Mesendoderm (in vitro differentiated cells): ENCODE measurements around the gene RYR3.

Source experiments
- DNase-seq: peaks from one replicate; pipeline ENCODE4 v3.0.0; 2013
- H2AK5ac ChIP-seq: 2 replicates; pipeline ENCODE4 v1.6.1; 2013; ENCODE audit warnings: low read length, inconsistent platforms
- H2BK120ac ChIP-seq: 2 replicates; pipeline ENCODE4 v1.6.1; 2013; ENCODE audit warnings: low read depth, mild to moderate bottlenecking, low read length, moderate library complexity, mixed read lengths
- H2BK15ac ChIP-seq: replicated peaks from 2 replicates; pipeline ENCODE4 v1.6.1; 2013; ENCODE audit warnings: low read depth, mild to moderate bottlenecking, moderate library complexity
- H2BK5ac ChIP-seq: 2 replicates; pipeline ENCODE4 v1.6.1; 2013; ENCODE audit warnings: low read length, inconsistent platforms
- H3K18ac ChIP-seq: 2 replicates; pipeline ENCODE4 v1.6.1; 2013; ENCODE audit warnings: mild to moderate bottlenecking, low read length, mixed read lengths
- H3K23ac ChIP-seq: one replicate; pipeline ENCODE4 v1.6.1; 2013; ENCODE audit warnings: low read length
- H3K27ac ChIP-seq: 2 replicates; pipeline ENCODE4 v1.5.1; 2013; ENCODE audit warnings: low read depth, mild to moderate bottlenecking, inconsistent platforms, low read length, moderate library complexity
- H3K27me3 ChIP-seq: 2 replicates; pipeline ENCODE4 v1.6.1; 2013; ENCODE audit warnings: low read length, control low read depth, mild to moderate bottlenecking, inconsistent platforms; ENCODE audit not compliant: insufficient read depth, poor library complexity
- H3K36me3 ChIP-seq: 2 replicates; pipeline ENCODE4 v1.6.1; 2013; ENCODE audit warnings: low read length, inconsistent platforms; ENCODE audit not compliant: control insufficient read depth, insufficient read depth
- H3K4ac ChIP-seq: one replicate; pipeline ENCODE4 v1.6.1; 2013; ENCODE audit warnings: low read depth, mild to moderate bottlenecking, low read length, moderate library complexity
- H3K4me1 ChIP-seq: 2 replicates; pipeline ENCODE4 v1.6.1; 2013; ENCODE audit warnings: low read depth, low read length, inconsistent platforms; ENCODE audit not compliant: control insufficient read depth
- H3K4me2 ChIP-seq: 2 replicates; pipeline ENCODE4 v1.6.1; 2013; ENCODE audit warnings: low read length
- H3K4me3 ChIP-seq: 2 replicates; pipeline ENCODE4 v1.5.1; 2013; ENCODE audit warnings: mild to moderate bottlenecking, low read length
- H3K56ac ChIP-seq: one replicate; pipeline ENCODE4 v1.6.1; 2013; ENCODE audit warnings: low read length
- H3K79me1 ChIP-seq: 2 replicates; pipeline ENCODE4 v1.6.1; 2013; ENCODE audit warnings: low read length, inconsistent platforms
- H3K79me2 ChIP-seq: 2 replicates; pipeline ENCODE4 v1.6.1; 2013; ENCODE audit warnings: mild to moderate bottlenecking, low read length; ENCODE audit not compliant: control insufficient read depth, insufficient read depth
- H3K9ac ChIP-seq: 2 replicates; pipeline ENCODE4 v1.6.1; 2013; ENCODE audit warnings: low read length, inconsistent platforms
- H4K5ac ChIP-seq: one replicate; pipeline ENCODE4 v1.6.1; 2013; ENCODE audit warnings: low read length
- H4K8ac ChIP-seq: one replicate; pipeline ENCODE4 v1.6.1; 2013; ENCODE audit warnings: low read depth, mild to moderate bottlenecking, control low read depth, low read length, moderate library complexity
- WGBS: extraction: QIAGEN DNeasy Blood & Tissue Kit; methylation state at CpG from one replicate; pipeline ENCODE4 v1.1.7; 2013; ENCODE audit warnings: low lambda C conversion rate, missing lambda C conversion rate; ENCODE audit not compliant: insufficient coverage; ENCODE audit errors: extremely low coverage; 5-methylcytosine and 5-hydroxymethylcytosine counted together

Gene RYR3

DNA sequence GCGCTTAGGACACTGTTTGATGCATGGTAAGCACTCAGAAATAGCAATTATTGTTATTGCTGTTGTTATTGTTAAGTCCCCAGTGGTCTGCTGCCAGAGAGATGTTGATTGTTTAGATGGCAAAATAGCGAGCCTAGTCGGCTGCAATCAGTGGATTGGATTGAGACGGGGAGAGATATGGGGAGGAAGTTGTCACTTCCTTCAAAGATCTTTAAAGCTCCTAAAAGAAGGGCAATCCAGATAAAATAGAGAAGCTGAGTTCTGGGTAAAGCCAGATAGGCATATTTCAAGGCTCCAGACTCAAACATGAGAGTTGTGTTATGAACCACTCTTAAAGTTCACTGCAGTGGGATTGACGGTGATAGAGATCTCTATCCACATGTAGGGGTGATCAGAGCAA is 64.5 kb downstream of the RYR3 start:
- peak; percentile 88 for DNase-seq
- no peaks in the 10 kb centered on the region for H3K79me1 ChIP-seq
- no CpG with 5 or more reads among the region's 5 CpGs for WGBS

GRCh38 chr15:33377204-33377603 is 66.4 kb downstream of the RYR3 start:
- no peak overlapping the region for H4K8ac ChIP-seq
- DNase-seq, result no peak
- H3K4me1 ChIP-seq, result no peaks in the 10 kb centered on the region
- H4K5ac ChIP-seq, result no peak overlapping the region
- no peaks in the 10 kb centered on the region for H3K27me3 ChIP-seq
- H3K4me2 ChIP-seq, result no peak overlapping the region
- WGBS, result no CpG with 5 or more reads among the region's 4 CpGs
- no peaks in the 10 kb centered on the region for H3K79me1 ChIP-seq
- H3K23ac ChIP-seq, result no peak overlapping the region
- no peak overlapping the region for H3K4ac ChIP-seq
- no peak overlapping the region for H3K9ac ChIP-seq
- H3K36me3 ChIP-seq, result no peaks in the 10 kb centered on the region
- no peak overlapping the region for H2BK5ac ChIP-seq
- H2BK15ac ChIP-seq, result no peak overlapping the region
- H3K79me2 ChIP-seq, result no peaks in the 10 kb centered on the region
- no peak overlapping the region for H3K27ac ChIP-seq
- H2BK120ac ChIP-seq, result no peak overlapping the region
- no peak overlapping the region for H3K18ac ChIP-seq
- H3K4me3 ChIP-seq, result no peak overlapping the region
- H3K56ac ChIP-seq, result no peak overlapping the region
- H2AK5ac ChIP-seq, result no peak overlapping the region

More for the DNA sequence above, 64.5 kb downstream of the RYR3 start:
- Histone ChIP-seq H4K8ac (no peak overlapping the region), H2BK120ac (no peak overlapping the region), H3K79me2 (no peaks in the 10 kb centered on the region), H3K56ac (no peak overlapping the region), H3K4me3 (no peak overlapping the region), H3K36me3 (no peaks in the 10 kb centered on the region), H2AK5ac (no peak overlapping the region), H3K27ac (no peak overlapping the region), H2BK15ac (peak overlapping the region; percentile 2), H3K4me1 (no peaks in the 10 kb centered on the region), H3K23ac (no peak overlapping the region), H3K27me3 (no peaks in the 10 kb centered on the region), H4K5ac (no peak overlapping the region), H3K4me2 (no peak overlapping the region), H2BK5ac (no peak overlapping the region), H3K18ac (no peak overlapping the region), H3K4ac (no peak overlapping the region), H3K9ac (no peak overlapping the region)

DNA sequence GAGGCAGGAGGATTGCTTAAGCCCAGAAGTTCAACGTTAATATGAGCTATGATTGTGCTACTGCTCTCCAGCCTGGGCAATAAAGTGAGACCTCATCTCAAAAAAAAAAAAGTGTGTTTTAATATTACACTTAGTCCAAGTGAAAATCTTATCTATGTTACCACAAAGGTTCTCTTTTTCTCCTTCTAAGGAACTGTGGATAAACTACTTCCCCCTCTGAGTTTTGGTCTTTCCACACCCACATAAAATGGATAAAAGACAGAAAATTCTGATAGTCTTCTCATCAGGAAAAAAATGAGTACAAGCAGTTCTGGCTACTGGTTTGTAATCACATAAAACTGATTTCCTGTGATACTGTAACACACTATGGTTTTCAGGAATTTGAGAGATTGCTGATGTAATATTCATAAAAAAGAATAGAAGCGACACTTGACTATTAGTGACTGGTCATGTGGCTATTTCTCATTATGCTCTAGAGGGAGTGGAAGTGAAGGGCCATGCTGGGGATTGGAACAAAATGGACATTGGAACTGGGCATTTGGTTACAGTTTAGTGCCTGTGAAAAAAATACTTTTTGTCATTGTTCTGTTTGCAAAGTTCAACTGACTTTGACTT is 68.2 kb downstream of the RYR3 start:
- H2AK5ac ChIP-seq, result no peak overlapping the region

DNA sequence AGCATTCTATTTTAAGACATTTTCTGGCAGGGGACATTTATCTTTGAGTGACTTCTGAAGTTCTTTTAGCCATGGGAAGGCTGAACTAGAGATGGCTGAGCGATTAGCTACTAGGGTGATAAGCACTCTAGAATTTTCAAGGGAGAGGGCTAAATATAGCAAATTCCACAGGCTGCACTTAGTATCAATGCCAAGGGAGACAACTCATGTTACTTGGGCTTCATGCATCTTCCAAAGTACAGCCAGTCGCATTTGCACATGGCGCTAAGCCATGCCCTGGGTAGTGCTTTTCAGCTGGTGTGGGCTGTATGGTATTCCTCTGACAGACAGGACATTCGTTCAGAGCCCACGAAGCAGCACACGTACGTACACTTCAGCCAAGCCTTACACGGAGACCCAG is 69.6 kb downstream of the RYR3 start:
- no peak overlapping the region for H3K4me2 ChIP-seq
- no peak overlapping the region for H2BK15ac ChIP-seq
- H3K23ac ChIP-seq, result no peak overlapping the region
- H4K5ac ChIP-seq, result no peak overlapping the region
- H3K79me2 ChIP-seq, result no peaks in the 10 kb centered on the region
- no peak for DNase-seq
- H2AK5ac ChIP-seq, result no peak overlapping the region
- no peak overlapping the region for H3K27ac ChIP-seq
- H3K9ac ChIP-seq, result no peak overlapping the region
- H3K56ac ChIP-seq, result no peak overlapping the region
- no peaks in the 10 kb centered on the region for H3K27me3 ChIP-seq
- no peak overlapping the region for H2BK120ac ChIP-seq
- H3K36me3 ChIP-seq, result no peaks in the 10 kb centered on the region
- H3K4me1 ChIP-seq, result no peaks in the 10 kb centered on the region
- H3K4me3 ChIP-seq, result no peak overlapping the region
- no CpG with 5 or more reads among the region's 8 CpGs for WGBS
- no peak overlapping the region for H4K8ac ChIP-seq
- no peak overlapping the region for H3K18ac ChIP-seq
- H3K4ac ChIP-seq, result no peak overlapping the region
- no peak overlapping the region for H2BK5ac ChIP-seq
- no peaks in the 10 kb centered on the region for H3K79me1 ChIP-seq

More for the DNA sequence above, 68.2 kb downstream of the RYR3 start:
- no CpG with 5 or more reads among the region's 2 CpGs for WGBS
- Histone ChIP-seq H3K4me3 (no peak overlapping the region), H3K27ac (no peak overlapping the region), H3K36me3 (no peaks in the 10 kb centered on the region), H3K18ac (no peak overlapping the region), H3K56ac (no peak overlapping the region), H3K79me2 (no peaks in the 10 kb centered on the region), H3K23ac (no peak overlapping the region), H4K8ac (no peak overlapping the region), H2BK120ac (no peak overlapping the region), H3K4me2 (no peak overlapping the region), H3K4ac (no peak overlapping the region), H3K4me1 (no peaks in the 10 kb centered on the region), H3K9ac (no peak overlapping the region), H2BK15ac (peak overlapping the region; percentile 7), H3K79me1 (no peaks in the 10 kb centered on the region), H4K5ac (no peak overlapping the region), H2BK5ac (no peak overlapping the region), H3K27me3 (no peaks in the 10 kb centered on the region)
- DNase-seq, result no peak

DNA sequence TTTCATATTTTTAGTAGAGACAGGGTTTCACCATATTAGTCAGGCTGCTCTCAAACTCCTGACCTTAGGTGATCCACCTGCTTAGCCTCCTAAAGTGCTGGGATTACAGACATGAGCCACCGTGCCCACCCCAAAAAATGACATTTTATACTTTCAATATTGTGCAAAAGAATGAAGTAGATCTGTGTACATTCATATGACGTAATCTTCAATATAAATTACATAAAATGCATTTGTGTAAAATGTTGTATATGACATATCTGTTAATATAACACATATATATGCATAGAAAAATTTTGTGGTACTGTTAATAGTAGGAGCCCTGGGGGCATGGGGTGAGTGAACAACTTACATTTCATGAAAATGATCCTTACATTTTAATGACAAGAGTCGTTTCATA is 71.7 kb downstream of the RYR3 start:
- Histone ChIP-seq H4K8ac (no peak overlapping the region), H3K4ac (no peak overlapping the region), H3K4me2 (no peak overlapping the region), H3K18ac (no peak overlapping the region), H3K27ac (no peak overlapping the region), H4K5ac (no peak overlapping the region), H3K27me3 (no peaks in the 10 kb centered on the region), H3K4me1 (no peaks in the 10 kb centered on the region), H3K4me3 (no peak overlapping the region), H2BK120ac (no peak overlapping the region), H3K36me3 (no peaks in the 10 kb centered on the region), H3K56ac (no peak overlapping the region), H3K79me1 (no peaks in the 10 kb centered on the region), H2BK5ac (no peak overlapping the region), H3K23ac (no peak overlapping the region), H3K79me2 (no peaks in the 10 kb centered on the region), H3K9ac (no peak overlapping the region), H2AK5ac (no peak overlapping the region), H2BK15ac (no peak overlapping the region)
- no CpG with 5 or more reads among the region's 3 CpGs for WGBS
- DNase-seq, result no peak

GRCh38 chr15:33384307-33384706 is 73.5 kb downstream of the RYR3 start:
- no peak overlapping the region for H4K5ac ChIP-seq
- WGBS, result 100% methylated on average over 1 of the region's 3 CpGs
- H3K36me3 ChIP-seq, result no peaks in the 10 kb centered on the region
- H2BK5ac ChIP-seq, result no peak overlapping the region
- H3K4me1 ChIP-seq, result no peaks in the 10 kb centered on the region
- no peaks in the 10 kb centered on the region for H3K79me1 ChIP-seq
- DNase-seq, result no peak
- H2AK5ac ChIP-seq, result no peak overlapping the region
- no peak overlapping the region for H3K23ac ChIP-seq
- H3K4ac ChIP-seq, result no peak overlapping the region
- no peak overlapping the region for H3K56ac ChIP-seq
- no peak overlapping the region for H3K9ac ChIP-seq
- no peak overlapping the region for H3K18ac ChIP-seq
- no peaks in the 10 kb centered on the region for H3K79me2 ChIP-seq
- H3K4me3 ChIP-seq, result no peak overlapping the region
- no peak overlapping the region for H3K27ac ChIP-seq
- H2BK120ac ChIP-seq, result no peak overlapping the region
- no peak overlapping the region for H2BK15ac ChIP-seq
- H3K27me3 ChIP-seq, result no peaks in the 10 kb centered on the region
- no peak overlapping the region for H4K8ac ChIP-seq
- no peak overlapping the region for H3K4me2 ChIP-seq
